Breast epithelium (tissue), 4 donors: ENCODE results near the gene KCNK4. TPM values are rescaled to one million over a fixed set of nuclear protein-coding genes. Genes with fewer than 3 reads are reported as not detected.

Experiments used
- DNase-seq, 2 donors: peaks; one replicate each; pipeline ENCODE4 v3.0.0-alpha.2; 2019; ENCODE audit warnings: low spot score in 2 of 2
- H3K27ac ChIP-seq, 2 donors: fragments of 200-600 bp; sonication (generic) in 1 of 2; one replicate each; pipeline ENCODE4 v1.5.1; 2016 to 2019; ENCODE audit warnings: mild to moderate bottlenecking in 1 of 2
- H3K27me3 ChIP-seq, 2 donors: fragments of 200-600 bp; sonication (generic) in 1 of 2; one replicate each; pipeline versions ENCODE4 v1.5.1 to v1.6.0; 2017 to 2019; ENCODE audit warnings: control low read depth in 1 of 2, mild to moderate bottlenecking in 1 of 2
- H3K36me3 ChIP-seq: fragments of 200-600 bp; one replicate; pipeline ENCODE4 v1.5.1; 2019
- H3K4me1 ChIP-seq, 2 donors: fragments of 200-600 bp; sonication (generic); one replicate each; pipeline ENCODE4 v1.5.1; 2016 to 2019; ENCODE audit warnings: control low read depth in 1 of 2
- H3K4me3 ChIP-seq, 3 donors: fragments of 200-600 bp; sonication (generic); 1 replicate in 2 of 3; 2 replicates in 1 of 3; pipeline ENCODE4 v1.5.1; 2016 to 2019; ENCODE audit warnings: mild to moderate bottlenecking in 3 of 3, moderate library complexity in 2 of 3
- H3K9me3 ChIP-seq, 2 donors: fragments of 200-600 bp; sonication (generic) in 1 of 2; one replicate each; pipeline ENCODE4 v1.5.1; 2016 to 2019; ENCODE audit warnings: control low read depth in 1 of 2
- POLR2A ChIP-seq: fragments of 450-650 bp; IDR thresholded peaks from one replicate; pipeline ENCODE4 v1.6.1; 2016; ENCODE audit warnings: antibody characterized with exemption, mild to moderate bottlenecking, moderate library complexity
- POLR2AphosphoS5 ChIP-seq, 3 donors: sonication (generic); formaldehyde crosslinking; IDR thresholded peaks; one replicate each; pipeline ENCODE4 v1.6.1; 2017; ENCODE audit warnings: antibody characterized with exemption in 3 of 3
- intact Hi-C: fragments of 100-400 bp; cut with DNase I; formaldehyde crosslinking; loops from one replicate; pipeline ENCODE4 v1.15.1; 2023; ENCODE audit warnings: low total_unique reads
- total RNA-seq, 3 donors: library from RNA; depleted of rRNA; stranded (reverse); fragments of >200 nt; gene quantifications; one replicate each; pipeline ENCODE4 v1.1.0, GENCODE V29; 2016
- TF ChIP-seq, protein P1 (sequence below), 3 donors: fragments of 450-650 bp; IDR thresholded peaks; one replicate each; pipeline ENCODE4 v1.5.1; 2016 to 2017; ENCODE audit warnings: antibody characterized with exemption in 3 of 3, mild to moderate bottlenecking in 3 of 3, moderate library complexity in 3 of 3

The KCNK4 gene
- total RNA-seq, 3 donors from 2014 or later: 2.3 TPM; not detected in 2

- TF ChIP-seq, protein P1, sequence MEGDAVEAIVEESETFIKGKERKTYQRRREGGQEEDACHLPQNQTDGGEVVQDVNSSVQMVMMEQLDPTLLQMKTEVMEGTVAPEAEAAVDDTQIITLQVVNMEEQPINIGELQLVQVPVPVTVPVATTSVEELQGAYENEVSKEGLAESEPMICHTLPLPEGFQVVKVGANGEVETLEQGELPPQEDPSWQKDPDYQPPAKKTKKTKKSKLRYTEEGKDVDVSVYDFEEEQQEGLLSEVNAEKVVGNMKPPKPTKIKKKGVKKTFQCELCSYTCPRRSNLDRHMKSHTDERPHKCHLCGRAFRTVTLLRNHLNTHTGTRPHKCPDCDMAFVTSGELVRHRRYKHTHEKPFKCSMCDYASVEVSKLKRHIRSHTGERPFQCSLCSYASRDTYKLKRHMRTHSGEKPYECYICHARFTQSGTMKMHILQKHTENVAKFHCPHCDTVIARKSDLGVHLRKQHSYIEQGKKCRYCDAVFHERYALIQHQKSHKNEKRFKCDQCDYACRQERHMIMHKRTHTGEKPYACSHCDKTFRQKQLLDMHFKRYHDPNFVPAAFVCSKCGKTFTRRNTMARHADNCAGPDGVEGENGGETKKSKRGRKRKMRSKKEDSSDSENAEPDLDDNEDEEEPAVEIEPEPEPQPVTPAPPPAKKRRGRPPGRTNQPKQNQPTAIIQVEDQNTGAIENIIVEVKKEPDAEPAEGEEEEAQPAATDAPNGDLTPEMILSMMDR (IDR thresholded peaks at IDR 0.05): peak in 1 of 3 donors; percentile 18
- no peak for TF ChIP-seq POLR2A
- peak; percentile 86 to 93 (median 92) for TF ChIP-seq POLR2AphosphoS5 (IDR thresholded peaks at IDR 0.05)
- Histone ChIP-seq H3K4me1 (peaks cover 6 to 25% of the 10 kb centered on the region in 2 donors), H3K9me3 (no peaks in the 10 kb centered on the region), H3K27ac (peak overlapping the region; percentile 95 to 100), H3K4me3 (peak overlapping the region; percentile 77 to 97 (median 79)), H3K27me3 (no peaks in the 10 kb centered on the region), H3K36me3 (no peaks in the 10 kb centered on the region)
- peak; percentile 95 to 99 for DNase-seq
- intact Hi-C loops: loop anchor here (5.0 to 10.0 kb wide), 2 partner anchors 682 to 1995 kb away; partner anchors contain the start of gene SCGB2A2
These were observed 21.4 kb upstream of the KCNK4 start for GRCh38 chr11:64269540-64270220.

GRCh38 chr11:64275031-64275800 lies 15.9 kb upstream of the KCNK4 start:
- Histone ChIP-seq H3K4me1 (peaks cover 0 to 8% of the 10 kb centered on the region in 2 donors), H3K27ac (no peak overlapping the region), H3K36me3 (no peaks in the 10 kb centered on the region), H3K27me3 (no peaks in the 10 kb centered on the region), H3K4me3 (no peak overlapping the region), H3K9me3 (no peaks in the 10 kb centered on the region)
- intact Hi-C loops: loop anchor here (10.0 kb wide), 1 partner anchor 2000 kb away; the partner anchor contains the start of gene SCGB2A2
- DNase-seq: no peak
- TF ChIP-seq POLR2AphosphoS5 (IDR thresholded peaks at IDR 0.05) (no peak), POLR2A (no peak)
- TF ChIP-seq, protein P1 (IDR thresholded peaks at IDR 0.05): no peak

- Histone ChIP-seq H3K27me3 (no peaks in the 10 kb centered on the region), H3K27ac (no peak overlapping the region), H3K4me3 (no peak overlapping the region), H3K36me3 (no peaks in the 10 kb centered on the region), H3K9me3 (no peaks in the 10 kb centered on the region), H3K4me1 (peaks cover 0 to 8% of the 10 kb centered on the region in 2 donors)
- TF ChIP-seq POLR2AphosphoS5 (IDR thresholded peaks at IDR 0.05) (no peak), POLR2A (no peak)
- TF ChIP-seq, protein P1 (IDR thresholded peaks at IDR 0.05): no peak
- intact Hi-C loops: loop anchor here (10.0 kb wide), 1 partner anchor 2001 kb away; the partner anchor contains the start of gene SCGB2A2
- no peak for DNase-seq
These were observed 15.3 kb upstream of the KCNK4 start for GRCh38 chr11:64275841-64276240.

DNA sequence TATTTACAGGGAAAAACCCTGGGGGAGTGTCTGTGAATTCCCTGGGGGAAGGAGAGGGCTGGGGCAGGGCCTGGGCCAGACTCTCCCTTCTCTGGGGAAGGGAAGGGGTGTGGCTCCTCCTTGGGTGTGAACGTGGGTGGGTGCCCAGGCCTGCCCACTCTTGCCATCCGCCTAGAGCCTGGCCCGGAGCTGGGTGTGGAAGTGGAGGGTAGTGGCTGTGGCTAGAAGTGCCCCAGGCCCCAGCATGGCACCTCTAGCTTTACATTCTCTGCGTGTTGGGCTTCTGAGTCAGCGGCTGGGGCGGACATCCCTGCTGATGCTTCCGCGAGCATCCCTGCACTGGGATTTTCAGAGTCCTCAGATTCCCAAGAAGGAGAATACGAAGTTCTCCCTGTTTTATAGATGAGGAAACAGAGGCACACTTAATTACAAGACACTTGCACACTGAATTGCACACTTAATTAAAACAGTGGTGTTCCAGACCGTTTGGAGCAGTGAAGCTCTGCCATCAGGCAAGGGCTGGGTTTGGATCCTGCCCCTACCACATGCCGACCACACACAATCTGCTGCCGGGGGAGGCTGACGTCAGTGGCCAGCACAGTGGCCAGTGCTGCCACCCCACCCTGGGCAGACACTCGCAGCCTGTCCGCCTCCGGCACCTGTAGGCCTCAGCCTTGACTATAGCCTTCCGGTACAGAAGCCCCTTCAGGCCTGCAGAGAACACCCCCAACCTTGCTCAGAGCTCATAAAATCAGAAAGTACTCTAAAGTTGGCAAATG lies 14.3 kb upstream of the KCNK4 start:
- intact Hi-C loops: loop anchor here (10.0 kb wide), 1 partner anchor 2002 kb away; the partner anchor contains the start of gene SCGB2A2
- Histone ChIP-seq H3K27ac (peak overlapping the region in 1 of 2 donors; percentile 3), H3K36me3 (no peaks in the 10 kb centered on the region)

More for the DNA sequence above, 14.3 kb upstream of the KCNK4 start:
- Histone ChIP-seq H3K4me1 (peaks cover 0 to 5% of the 10 kb centered on the region in 2 donors), H3K9me3 (no peaks in the 10 kb centered on the region), H3K4me3 (no peak overlapping the region), H3K27me3 (no peaks in the 10 kb centered on the region)
- no peak for DNase-seq
- TF ChIP-seq POLR2AphosphoS5 (IDR thresholded peaks at IDR 0.05): no peak
- TF ChIP-seq, protein P1 (IDR thresholded peaks at IDR 0.05): no peak
- no peak for TF ChIP-seq POLR2A
